Immature natural killer cell (primary cell): ENCODE results near the gene FARP1. TPM values are rescaled to one million over a fixed set of nuclear protein-coding genes. Genes with fewer than 3 reads are reported as not detected.

Experiments
- DNase-seq, 3 donors: peaks; one replicate each; pipeline ENCODE4 v3.0.0; 2022; ENCODE audit warnings: mixed read lengths in 1 of 3
- H3K27ac Mint-ChIP-seq, 6 donors: one replicate each; pipeline ENCODE4 v1.8.0; 2020; ENCODE audit warnings: mixed read lengths in 6 of 6, mild to moderate bottlenecking in 5 of 6, inconsistent platforms in 4 of 6, moderate library complexity in 3 of 6
- H3K27me3 Mint-ChIP-seq, 3 donors: one replicate each; pipeline ENCODE4 v1.8.0; 2020 to 2021; ENCODE audit warnings: low read depth in 3 of 3, mild to moderate bottlenecking in 3 of 3, mixed read lengths in 3 of 3, moderate library complexity in 3 of 3, inconsistent platforms in 1 of 3
- H3K36me3 Mint-ChIP-seq, 3 donors: one replicate each; pipeline ENCODE4 v1.8.0; 2020; ENCODE audit warnings: mixed read lengths in 3 of 3, inconsistent platforms in 2 of 3, mild to moderate bottlenecking in 2 of 3
- H3K4me1 Mint-ChIP-seq, 2 donors: one replicate each; pipeline ENCODE4 v1.8.0; 2020; ENCODE audit warnings: inconsistent platforms in 2 of 2, mild to moderate bottlenecking in 2 of 2, mixed read lengths in 2 of 2, moderate library complexity in 1 of 2
- H3K4me3 Mint-ChIP-seq, 5 donors: one replicate each; pipeline ENCODE4 v1.8.0; 2020; ENCODE audit warnings: mild to moderate bottlenecking in 5 of 5, mixed read lengths in 5 of 5, inconsistent platforms in 3 of 5, moderate library complexity in 3 of 5
- H3K9me3 Mint-ChIP-seq, 6 donors: one replicate each; pipeline ENCODE4 v1.8.0; 2020; ENCODE audit warnings: mild to moderate bottlenecking in 6 of 6, mixed read lengths in 6 of 6, inconsistent platforms in 4 of 6, moderate library complexity in 3 of 6
- polyA plus RNA-seq, 3 donors: library from polyadenylated mRNA; unstranded; fragments of 300-500 nt; fragmentation: Illumina TruSeq; gene quantifications; one replicate each; pipeline ENCODE4 v1.2.3, GENCODE V29; 2021

The FARP1 gene
- polyA plus RNA-seq, 3 donors from 2014 or later: 0.09 to 0.72 (median 0.22) TPM

- peaks cover 0 to 7% of the 10 kb centered on the region in 2 donors for H3K4me1 Mint-ChIP-seq
- H3K9me3 Mint-ChIP-seq: no peaks in the 10 kb centered on the region
- H3K36me3 Mint-ChIP-seq: peaks cover 11 to 38% (median 12%) of the 10 kb centered on the region in 3 donors
- H3K27ac Mint-ChIP-seq: no peak overlapping the region
- H3K27me3 Mint-ChIP-seq: peaks cover 5 to 6% (median 5%) of the 10 kb centered on the region in 3 donors
- no peak for DNase-seq
- H3K4me3 Mint-ChIP-seq: no peak overlapping the region
These were observed 316.3 kb downstream of the FARP1 start for GRCh38 chr13:98459171-98459681.

DNA sequence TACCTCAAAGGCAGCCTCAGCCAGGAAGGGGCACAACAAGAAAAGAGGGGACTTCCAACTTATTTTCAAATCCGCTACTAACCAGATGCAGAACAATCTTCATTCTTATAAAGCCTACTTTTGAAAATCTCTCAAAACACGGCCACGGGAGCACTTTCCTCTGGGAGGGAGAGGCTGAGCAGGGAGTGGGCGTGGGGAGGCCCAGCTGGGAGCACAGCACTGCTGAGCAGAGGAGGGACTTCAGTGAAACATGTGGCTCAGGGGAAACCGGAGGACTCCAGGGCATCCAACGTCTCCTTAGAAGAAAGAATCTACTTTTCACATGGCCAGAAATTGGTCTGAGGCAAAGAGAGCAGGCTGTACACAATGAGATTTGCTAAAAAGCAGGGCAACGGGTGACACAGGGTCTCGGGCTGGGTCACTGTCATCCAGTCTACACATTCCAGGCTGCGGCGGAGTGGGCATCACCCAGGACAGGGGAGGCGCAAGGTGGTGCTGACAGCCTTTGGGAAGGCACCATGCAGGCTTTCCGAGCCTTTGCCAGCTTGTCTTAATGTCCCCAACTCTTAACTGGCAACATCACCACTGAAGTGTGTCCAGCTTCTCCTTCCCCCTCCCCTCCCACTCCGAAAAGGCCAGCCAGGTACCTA is 317.0 kb downstream of the FARP1 start:
- peak overlapping the region in 1 of 6 donors; percentile 26 for H3K27ac Mint-ChIP-seq

GRCh38 chr13:98460516-98460915 is 317.6 kb downstream of the FARP1 start:
- Mint-ChIP-seq H3K4me3 (no peak overlapping the region), H3K27ac (no peak overlapping the region), H3K27me3 (peaks cover 3 to 6% (median 5%) of the 10 kb centered on the region in 3 donors), H3K36me3 (peaks cover 9 to 42% (median 11%) of the 10 kb centered on the region in 3 donors), H3K4me1 (peaks cover 0 to 7% of the 10 kb centered on the region in 2 donors), H3K9me3 (no peaks in the 10 kb centered on the region)
- DNase-seq: no peak

More for the DNA sequence above, 317.0 kb downstream of the FARP1 start:
- peaks cover 0 to 7% of the 10 kb centered on the region in 2 donors for H3K4me1 Mint-ChIP-seq
- H3K27me3 Mint-ChIP-seq: peaks cover 5 to 6% (median 5%) of the 10 kb centered on the region in 3 donors
- no peak overlapping the region for H3K4me3 Mint-ChIP-seq
- no peak for DNase-seq
- H3K36me3 Mint-ChIP-seq: peaks cover 11 to 38% (median 11%) of the 10 kb centered on the region in 3 donors
- no peaks in the 10 kb centered on the region for H3K9me3 Mint-ChIP-seq

- DNase-seq: no peak
- peaks cover 5 to 48% (median 11%) of the 10 kb centered on the region in 3 donors for H3K36me3 Mint-ChIP-seq
- H3K9me3 Mint-ChIP-seq: no peaks in the 10 kb centered on the region
- no peak overlapping the region for H3K27ac Mint-ChIP-seq
- H3K27me3 Mint-ChIP-seq: peaks cover 3 to 6% (median 5%) of the 10 kb centered on the region in 3 donors
- H3K4me3 Mint-ChIP-seq: no peak overlapping the region
- peaks cover 0 to 7% of the 10 kb centered on the region in 2 donors for H3K4me1 Mint-ChIP-seq
These were observed 318.8 kb downstream of the FARP1 start for GRCh38 chr13:98461486-98462240.

GRCh38 chr13:98462241-98462882 is 319.5 kb downstream of the FARP1 start:
- DNase-seq: no peak
- Mint-ChIP-seq H3K9me3 (no peaks in the 10 kb centered on the region), H3K4me3 (no peak overlapping the region), H3K27ac (peak overlapping the region in 2 of 6 donors; percentile 15 to 62), H3K36me3 (peaks cover 5 to 47% (median 11%) of the 10 kb centered on the region in 3 donors), H3K27me3 (peaks cover 3 to 6% (median 5%) of the 10 kb centered on the region in 3 donors), H3K4me1 (peaks cover 0 to 7% of the 10 kb centered on the region in 2 donors)

- no peak for DNase-seq
- peaks cover 0 to 7% of the 10 kb centered on the region in 2 donors for H3K4me1 Mint-ChIP-seq
- H3K36me3 Mint-ChIP-seq: peaks cover 8 to 43% (median 8%) of the 10 kb centered on the region in 3 donors
- H3K4me3 Mint-ChIP-seq: no peak overlapping the region
- H3K27ac Mint-ChIP-seq: peak overlapping the region in 2 of 6 donors; percentile 53 to 62
- no peaks in the 10 kb centered on the region for H3K9me3 Mint-ChIP-seq
- H3K27me3 Mint-ChIP-seq: peaks cover 3 to 6% (median 3%) of the 10 kb centered on the region in 3 donors
These were observed 320.1 kb downstream of the FARP1 start for GRCh38 chr13:98462946-98463345.

GRCh38 chr13:98466634-98467236 is 323.8 kb downstream of the FARP1 start:
- peaks cover 10% of the 10 kb centered on the region in 2 donors for H3K4me1 Mint-ChIP-seq

GRCh38 chr13:98467263-98467985 is 324.5 kb downstream of the FARP1 start:
- H3K36me3 Mint-ChIP-seq: peaks cover 12 to 36% (median 15%) of the 10 kb centered on the region in 3 donors
- no peaks in the 10 kb centered on the region for H3K9me3 Mint-ChIP-seq
- H3K27me3 Mint-ChIP-seq: peaks cover 0 to 2% (median 0%) of the 10 kb centered on the region in 3 donors
- peaks cover 17% of the 10 kb centered on the region in 2 donors for H3K4me1 Mint-ChIP-seq
- H3K27ac Mint-ChIP-seq: peak overlapping the region in 1 of 6 donors; percentile 16
- H3K4me3 Mint-ChIP-seq: no peak overlapping the region
- no peak for DNase-seq

More at GRCh38 chr13:98466634-98467236, 323.8 kb downstream of the FARP1 start:
- no peak for DNase-seq
- H3K4me3 Mint-ChIP-seq: no peak overlapping the region
- peak overlapping the region in 1 of 6 donors; percentile 16 for H3K27ac Mint-ChIP-seq
- H3K27me3 Mint-ChIP-seq: peaks cover 2 to 3% (median 2%) of the 10 kb centered on the region in 3 donors
- H3K36me3 Mint-ChIP-seq: peaks cover 12 to 34% (median 14%) of the 10 kb centered on the region in 3 donors
- no peaks in the 10 kb centered on the region for H3K9me3 Mint-ChIP-seq

DNA sequence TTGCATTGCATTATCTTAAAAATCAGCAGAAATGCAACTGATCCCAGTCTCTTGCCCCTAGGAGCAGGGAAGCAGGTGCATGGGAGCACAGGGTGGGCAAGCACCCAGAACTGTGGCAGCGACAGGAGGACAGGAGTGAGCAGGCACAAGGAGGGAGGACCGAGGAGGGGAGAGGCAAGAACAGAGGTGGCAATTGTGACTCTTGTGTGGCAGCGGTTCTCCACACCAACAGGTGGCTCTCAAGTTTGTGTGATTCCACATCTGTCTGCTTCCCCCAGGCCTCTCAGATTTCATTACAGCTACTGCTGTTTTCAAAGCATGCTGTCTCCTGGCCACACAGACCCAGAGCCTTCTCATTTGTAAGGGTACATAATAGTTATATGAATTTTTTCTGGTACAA is 325.5 kb downstream of the FARP1 start:
- Mint-ChIP-seq H3K4me3 (no peak overlapping the region), H3K4me1 (peaks cover 18 to 27% of the 10 kb centered on the region in 2 donors), H3K27ac (peak overlapping the region in 1 of 6 donors; percentile 62), H3K36me3 (peaks cover 12 to 33% (median 17%) of the 10 kb centered on the region in 3 donors), H3K9me3 (no peaks in the 10 kb centered on the region), H3K27me3 (peaks cover 0 to 1% (median 0%) of the 10 kb centered on the region in 3 donors)
- no peak for DNase-seq

- no peak overlapping the region for H3K27ac Mint-ChIP-seq
- no peaks in the 10 kb centered on the region for H3K9me3 Mint-ChIP-seq
- peaks cover 19 to 30% of the 10 kb centered on the region in 2 donors for H3K4me1 Mint-ChIP-seq
- no peak for DNase-seq
- no peak overlapping the region for H3K4me3 Mint-ChIP-seq
- H3K36me3 Mint-ChIP-seq: peaks cover 13 to 34% (median 15%) of the 10 kb centered on the region in 3 donors
- H3K27me3 Mint-ChIP-seq: peaks cover 0 to 1% (median 0%) of the 10 kb centered on the region in 3 donors
These were observed 326.0 kb downstream of the FARP1 start for GRCh38 chr13:98468929-98469328.

DNA sequence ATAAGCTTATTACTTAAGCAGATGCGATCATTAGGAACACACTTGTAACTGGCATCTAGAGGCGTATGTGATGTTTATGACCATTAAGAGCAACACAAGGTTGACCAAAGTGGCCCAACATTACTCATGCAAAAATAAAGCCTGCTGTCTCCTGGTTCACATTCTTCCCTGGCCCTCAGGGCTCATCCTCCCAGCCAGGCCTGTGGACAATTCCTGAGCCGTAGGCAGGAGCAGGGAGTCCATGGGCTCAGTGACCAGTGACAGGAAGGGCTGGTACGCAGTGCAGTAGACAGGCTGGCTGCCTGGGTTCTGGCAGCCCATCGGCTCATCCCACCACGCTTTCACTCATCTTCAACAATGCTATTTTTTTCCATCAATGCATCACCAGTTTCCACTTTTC is 328.0 kb downstream of the FARP1 start:
- peaks cover 15 to 37% (median 15%) of the 10 kb centered on the region in 3 donors for H3K36me3 Mint-ChIP-seq
- H3K9me3 Mint-ChIP-seq: no peaks in the 10 kb centered on the region
- no peak overlapping the region for H3K4me3 Mint-ChIP-seq
- DNase-seq: no peak
- H3K27me3 Mint-ChIP-seq: peaks cover 0 to 1% (median 0%) of the 10 kb centered on the region in 3 donors
- H3K27ac Mint-ChIP-seq: no peak overlapping the region
- peaks cover 23 to 38% of the 10 kb centered on the region in 2 donors for H3K4me1 Mint-ChIP-seq

DNA sequence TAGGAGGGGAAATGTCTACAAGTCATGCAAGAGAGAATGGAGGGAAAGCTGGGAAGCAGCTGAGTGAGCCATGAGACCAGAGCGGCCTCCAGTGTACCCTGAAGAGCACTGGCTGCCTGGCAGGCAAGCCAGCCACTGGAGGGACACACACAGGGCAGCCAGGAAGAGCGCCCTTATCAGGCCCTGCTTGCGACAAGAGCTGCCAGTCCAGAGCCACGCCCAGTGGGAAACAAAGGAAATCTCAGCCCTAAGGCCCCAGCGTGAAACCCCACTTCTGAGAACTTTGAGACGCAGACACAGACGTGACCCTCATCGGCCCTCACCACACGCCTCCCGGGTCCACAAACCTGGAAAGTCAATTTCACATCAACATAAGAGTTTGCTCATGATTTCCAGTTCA is 329.0 kb downstream of the FARP1 start:
- no peak for DNase-seq
- Mint-ChIP-seq H3K27me3 (peaks cover 0 to 6% (median 5%) of the 10 kb centered on the region in 3 donors), H3K27ac (peak overlapping the region in 4 of 6 donors; percentile 13 to 78 (median 52)), H3K4me1 (peaks cover 33 to 48% of the 10 kb centered on the region in 2 donors), H3K4me3 (no peak overlapping the region), H3K36me3 (peaks cover 15 to 33% (median 15%) of the 10 kb centered on the region in 3 donors), H3K9me3 (no peaks in the 10 kb centered on the region)
